Endothelial cell of umbilical vein (primary cell): Measurements from ENCODE around the gene CUEDC1.

Experiments
- EZH2 ChIP-seq: IDR thresholded peaks from 2 replicates; pipeline ENCODE4 v1.6.1; 2012; ENCODE audit warnings: borderline replicate concordance, low read depth, mild to moderate bottlenecking, moderate library complexity, low read length, inconsistent platforms; ENCODE audit not compliant: severe bottlenecking
- JUN ChIP-seq: IDR thresholded peaks from 2 replicates; pipeline ENCODE4 v1.6.1; 2011; ENCODE audit warnings: borderline replicate concordance, low read depth; ENCODE audit not compliant: insufficient read length, insufficient read depth
- POLR2A ChIP-seq: IDR thresholded peaks from 2 replicates; pipeline ENCODE4 v1.6.1; 2012; ENCODE audit warnings: low read depth, mild to moderate bottlenecking, control low read depth, low read length
- POLR2AphosphoS5 ChIP-seq: IDR thresholded peaks from 2 replicates; pipeline ENCODE4 v1.6.1; 2012; ENCODE audit warnings: low read depth, mild to moderate bottlenecking, control low read depth, low read length, moderate library complexity; ENCODE audit not compliant: insufficient read depth
- TF ChIP-seq, protein P1 (sequence below), 2 donors: IDR thresholded peaks; 1 replicate in 1 of 2; 2 replicates in 1 of 2; pipeline ENCODE4 v1.5.1; 2011; ENCODE audit warnings: low read length in 2 of 2, mild to moderate bottlenecking in 2 of 2, moderate library complexity in 2 of 2, control low read depth in 1 of 2, inconsistent platforms in 1 of 2, low read depth in 1 of 2; ENCODE audit not compliant: insufficient read depth in 1 of 2; ENCODE audit errors: extremely low read depth in 1 of 2
- TF ChIP-seq, protein P2 (sequence below): IDR thresholded peaks from 2 replicates; pipeline ENCODE4 v1.6.1; 2011; ENCODE audit not compliant: insufficient read depth, insufficient read length

- TF ChIP-seq, protein P1, sequence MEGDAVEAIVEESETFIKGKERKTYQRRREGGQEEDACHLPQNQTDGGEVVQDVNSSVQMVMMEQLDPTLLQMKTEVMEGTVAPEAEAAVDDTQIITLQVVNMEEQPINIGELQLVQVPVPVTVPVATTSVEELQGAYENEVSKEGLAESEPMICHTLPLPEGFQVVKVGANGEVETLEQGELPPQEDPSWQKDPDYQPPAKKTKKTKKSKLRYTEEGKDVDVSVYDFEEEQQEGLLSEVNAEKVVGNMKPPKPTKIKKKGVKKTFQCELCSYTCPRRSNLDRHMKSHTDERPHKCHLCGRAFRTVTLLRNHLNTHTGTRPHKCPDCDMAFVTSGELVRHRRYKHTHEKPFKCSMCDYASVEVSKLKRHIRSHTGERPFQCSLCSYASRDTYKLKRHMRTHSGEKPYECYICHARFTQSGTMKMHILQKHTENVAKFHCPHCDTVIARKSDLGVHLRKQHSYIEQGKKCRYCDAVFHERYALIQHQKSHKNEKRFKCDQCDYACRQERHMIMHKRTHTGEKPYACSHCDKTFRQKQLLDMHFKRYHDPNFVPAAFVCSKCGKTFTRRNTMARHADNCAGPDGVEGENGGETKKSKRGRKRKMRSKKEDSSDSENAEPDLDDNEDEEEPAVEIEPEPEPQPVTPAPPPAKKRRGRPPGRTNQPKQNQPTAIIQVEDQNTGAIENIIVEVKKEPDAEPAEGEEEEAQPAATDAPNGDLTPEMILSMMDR (IDR thresholded peaks at IDR 0.05; ENCODE audit: extremely low read depth in 1 of 2, insufficient read depth in 1 of 2, low read depth in 1 of 2, low read length in 2 of 2), result no peak
- TF ChIP-seq, protein P2, sequence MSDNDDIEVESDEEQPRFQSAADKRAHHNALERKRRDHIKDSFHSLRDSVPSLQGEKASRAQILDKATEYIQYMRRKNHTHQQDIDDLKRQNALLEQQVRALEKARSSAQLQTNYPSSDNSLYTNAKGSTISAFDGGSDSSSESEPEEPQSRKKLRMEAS, result no peak
- TF ChIP-seq EZH2 (no peak), POLR2AphosphoS5 (no peak), POLR2A (no peak), JUN (no peak)
Observed at GRCh38 chr17:57990037-57990436, 34.8 kb upstream of the CUEDC1 start.
